ENCODE measurements around the gene PLEKHG3. TPM values are rescaled to one million over a fixed set of nuclear protein-coding genes. Genes with fewer than 3 reads are reported as not detected.

PLEKHG3 gene
- total and polyA plus RNA-seq, 12 donors, result 2.7 to 11.7 (median 8.9) TPM

- peak in 4 of 7 donors; percentile 31 to 60 (median 38) for DNase-seq
- WGBS, 4 donors, result 51 to 60% (median 57%) methylated on average over 17 to 18 of the region's 18 CpGs
- intact Hi-C loops (cut with DNase I), result no loop called here
Measured at GRCh38 chr14:64708148-64709004, 4.2 kb downstream of the PLEKHG3 start.

DNA sequence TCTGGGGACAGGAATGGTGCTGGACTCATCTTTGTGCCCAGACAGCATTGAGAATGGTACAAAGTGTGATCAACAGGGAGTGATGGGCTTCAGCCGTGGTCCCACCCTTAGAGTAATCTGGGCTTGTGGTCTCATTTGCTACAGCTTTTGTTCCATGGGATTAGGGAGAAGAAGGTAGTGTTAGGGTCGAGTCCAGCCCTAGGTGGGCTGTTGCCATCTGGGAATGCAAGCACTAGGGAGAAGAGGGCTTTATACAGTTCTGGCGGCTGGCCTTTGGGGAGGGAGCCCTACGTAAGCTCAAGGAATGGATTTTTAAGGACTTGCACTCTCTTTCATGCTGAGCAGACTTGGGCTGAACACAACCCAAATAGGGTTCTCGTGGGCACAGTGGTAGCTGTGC is 4.9 kb downstream of the PLEKHG3 start:
- intact Hi-C loops (cut with DNase I), result no loop called here
- H3K27me3 ChIP-seq, result no peaks in the 10 kb centered on the region
- H3K4me1 ChIP-seq (replicated peaks in 1 of 2), result peaks cover 0 to 13% of the 10 kb centered on the region in 2 donors
- peak overlapping the region in 2 of 5 donors; percentile 41 to 79 for H3K27ac ChIP-seq
- DNase-seq, result no peak
- no peaks in the 10 kb centered on the region for H3K9me3 ChIP-seq (replicated peaks in 1 of 3)
- H3K4me3 ChIP-seq, result no peak overlapping the region
- no peaks in the 10 kb centered on the region for H3K36me3 ChIP-seq (replicated peaks in 1 of 2)
- TF ChIP-seq CTCF (IDR thresholded peaks at IDR 0.05) (no peak), POLR2A (IDR thresholded peaks at IDR 0.05) (no peak)
- WGBS, 4 donors, result 81 to 88% (median 82%) methylated on average over 5 of the region's 5 CpGs

More at GRCh38 chr14:64708148-64709004, 4.2 kb downstream of the PLEKHG3 start:
- peak overlapping the region in 2 of 5 donors; percentile 41 to 79 for H3K27ac ChIP-seq
- no peaks in the 10 kb centered on the region for H3K36me3 ChIP-seq (replicated peaks in 1 of 2)
- TF ChIP-seq CTCF (IDR thresholded peaks at IDR 0.05), result no peak
- TF ChIP-seq POLR2A (IDR thresholded peaks at IDR 0.05), result no peak
- H3K4me3 ChIP-seq, result no peak overlapping the region
- H3K27me3 ChIP-seq, result no peaks in the 10 kb centered on the region
- peaks cover 3 to 21% of the 10 kb centered on the region in 2 donors for H3K4me1 ChIP-seq (replicated peaks in 1 of 2)
- no peaks in the 10 kb centered on the region for H3K9me3 ChIP-seq (replicated peaks in 1 of 3)

- peak in 1 of 7 donors; percentile 19 for DNase-seq
- H3K9me3 ChIP-seq (replicated peaks in 1 of 3), result no peaks in the 10 kb centered on the region
- WGBS, 4 donors, result 71 to 79% (median 76%) methylated on average over 5 of the region's 5 CpGs
- H3K27ac ChIP-seq, result peak overlapping the region in 1 of 5 donors; percentile 36
- H3K36me3 ChIP-seq (replicated peaks in 1 of 2), result no peaks in the 10 kb centered on the region
- intact Hi-C loops (cut with DNase I), result no loop called here
- no peak overlapping the region for H3K4me3 ChIP-seq
- peaks cover 0 to 6% of the 10 kb centered on the region in 2 donors for H3K4me1 ChIP-seq (replicated peaks in 1 of 2)
- no peak for TF ChIP-seq POLR2A (IDR thresholded peaks at IDR 0.05)
- no peak for TF ChIP-seq CTCF (IDR thresholded peaks at IDR 0.05)
- no peaks in the 10 kb centered on the region for H3K27me3 ChIP-seq
Measured at GRCh38 chr14:64711039-64711438, 6.8 kb downstream of the PLEKHG3 start.

DNA sequence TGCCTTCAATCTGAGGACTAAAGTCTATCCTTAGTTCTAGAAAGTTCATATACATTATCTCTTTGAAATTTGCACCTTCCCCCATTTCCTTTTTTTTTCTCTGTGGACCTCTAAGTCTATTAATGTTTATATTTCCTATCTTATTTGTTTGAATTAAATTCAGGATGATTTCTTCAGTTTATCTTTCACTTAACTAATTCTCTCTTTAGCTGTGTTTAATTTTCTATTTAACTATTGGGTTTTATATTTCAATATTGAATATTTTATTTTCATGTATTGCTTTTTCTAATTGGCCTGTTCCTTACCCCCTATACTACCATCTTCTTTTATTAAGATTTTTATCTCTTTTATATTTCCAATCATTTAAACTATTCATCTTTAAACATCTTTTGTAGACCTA is 9.5 kb downstream of the PLEKHG3 start:
- H3K9me3 ChIP-seq (replicated peaks in 1 of 3), result no peaks in the 10 kb centered on the region
- no peak for DNase-seq
- no peak for TF ChIP-seq POLR2A (IDR thresholded peaks at IDR 0.05)
- no peak for TF ChIP-seq CTCF (IDR thresholded peaks at IDR 0.05)
- H3K27ac ChIP-seq, result no peak overlapping the region
- no peaks in the 10 kb centered on the region for H3K27me3 ChIP-seq
- no peaks in the 10 kb centered on the region for H3K36me3 ChIP-seq (replicated peaks in 1 of 2)
- peaks cover 0 to 11% of the 10 kb centered on the region in 2 donors for H3K4me1 ChIP-seq (replicated peaks in 1 of 2)
- H3K4me3 ChIP-seq, result no peak overlapping the region
- intact Hi-C loops (cut with DNase I), result no loop called here
